ENCODE measurements around the gene RLF. TPM values are rescaled to one million over a fixed set of nuclear protein-coding genes. Genes with fewer than 3 reads are reported as not detected.
A peak's percentile ranks its signal among the peaks of the same experiment; 100 is the strongest.

RLF gene, protein sequence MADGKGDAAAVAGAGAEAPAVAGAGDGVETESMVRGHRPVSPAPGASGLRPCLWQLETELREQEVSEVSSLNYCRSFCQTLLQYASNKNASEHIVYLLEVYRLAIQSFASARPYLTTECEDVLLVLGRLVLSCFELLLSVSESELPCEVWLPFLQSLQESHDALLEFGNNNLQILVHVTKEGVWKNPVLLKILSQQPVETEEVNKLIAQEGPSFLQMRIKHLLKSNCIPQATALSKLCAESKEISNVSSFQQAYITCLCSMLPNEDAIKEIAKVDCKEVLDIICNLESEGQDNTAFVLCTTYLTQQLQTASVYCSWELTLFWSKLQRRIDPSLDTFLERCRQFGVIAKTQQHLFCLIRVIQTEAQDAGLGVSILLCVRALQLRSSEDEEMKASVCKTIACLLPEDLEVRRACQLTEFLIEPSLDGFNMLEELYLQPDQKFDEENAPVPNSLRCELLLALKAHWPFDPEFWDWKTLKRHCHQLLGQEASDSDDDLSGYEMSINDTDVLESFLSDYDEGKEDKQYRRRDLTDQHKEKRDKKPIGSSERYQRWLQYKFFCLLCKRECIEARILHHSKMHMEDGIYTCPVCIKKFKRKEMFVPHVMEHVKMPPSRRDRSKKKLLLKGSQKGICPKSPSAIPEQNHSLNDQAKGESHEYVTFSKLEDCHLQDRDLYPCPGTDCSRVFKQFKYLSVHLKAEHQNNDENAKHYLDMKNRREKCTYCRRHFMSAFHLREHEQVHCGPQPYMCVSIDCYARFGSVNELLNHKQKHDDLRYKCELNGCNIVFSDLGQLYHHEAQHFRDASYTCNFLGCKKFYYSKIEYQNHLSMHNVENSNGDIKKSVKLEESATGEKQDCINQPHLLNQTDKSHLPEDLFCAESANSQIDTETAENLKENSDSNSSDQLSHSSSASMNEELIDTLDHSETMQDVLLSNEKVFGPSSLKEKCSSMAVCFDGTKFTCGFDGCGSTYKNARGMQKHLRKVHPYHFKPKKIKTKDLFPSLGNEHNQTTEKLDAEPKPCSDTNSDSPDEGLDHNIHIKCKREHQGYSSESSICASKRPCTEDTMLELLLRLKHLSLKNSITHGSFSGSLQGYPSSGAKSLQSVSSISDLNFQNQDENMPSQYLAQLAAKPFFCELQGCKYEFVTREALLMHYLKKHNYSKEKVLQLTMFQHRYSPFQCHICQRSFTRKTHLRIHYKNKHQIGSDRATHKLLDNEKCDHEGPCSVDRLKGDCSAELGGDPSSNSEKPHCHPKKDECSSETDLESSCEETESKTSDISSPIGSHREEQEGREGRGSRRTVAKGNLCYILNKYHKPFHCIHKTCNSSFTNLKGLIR (N-terminal part only)
- total RNA-seq = 10 to 100 TPM; 13.7 to 27.7 (median 21.7) TPM

DNA sequence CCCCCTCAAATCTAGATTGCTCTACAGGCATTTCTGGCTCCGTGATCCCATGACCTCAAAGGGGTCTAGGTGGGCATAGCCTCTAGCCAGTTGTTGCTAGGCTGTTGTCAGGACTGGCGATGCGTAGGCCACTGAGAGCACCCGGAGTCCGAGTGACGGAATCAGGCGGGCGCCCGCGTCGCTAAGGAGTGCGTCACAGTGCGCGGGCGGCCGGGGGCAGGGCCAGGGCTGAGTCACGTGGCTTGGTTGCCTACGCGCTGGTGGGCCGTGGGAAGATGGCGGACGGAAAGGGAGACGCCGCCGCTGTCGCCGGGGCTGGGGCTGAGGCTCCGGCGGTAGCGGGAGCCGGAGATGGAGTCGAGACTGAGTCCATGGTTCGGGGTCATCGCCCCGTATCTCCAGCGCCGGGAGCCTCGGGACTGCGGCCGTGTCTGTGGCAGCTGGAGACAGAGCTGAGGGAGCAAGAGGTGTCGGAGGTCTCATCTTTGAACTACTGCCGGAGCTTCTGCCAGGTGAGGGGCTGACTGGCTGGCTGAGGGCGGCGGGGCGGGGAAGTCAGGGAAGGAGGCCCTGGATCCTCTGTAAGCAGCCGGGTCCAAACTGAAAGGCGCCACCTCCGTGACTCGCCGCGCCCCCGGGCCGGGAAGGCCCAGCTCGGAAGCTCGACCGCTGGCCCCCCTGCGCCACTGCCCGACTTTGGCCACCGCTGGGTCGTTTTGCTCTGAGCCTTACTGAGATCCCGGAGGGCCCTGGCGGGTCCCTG lies at the start of gene RLF:
Gene RLF, plus strand, starts transcription at position 263 of the 763 bp plus-strand sequence. Its CDS starts 13 bp downstream, at position 276.
- peak; percentile 82 for DNase-seq (ENCODE audit: low spot score)

DNA sequence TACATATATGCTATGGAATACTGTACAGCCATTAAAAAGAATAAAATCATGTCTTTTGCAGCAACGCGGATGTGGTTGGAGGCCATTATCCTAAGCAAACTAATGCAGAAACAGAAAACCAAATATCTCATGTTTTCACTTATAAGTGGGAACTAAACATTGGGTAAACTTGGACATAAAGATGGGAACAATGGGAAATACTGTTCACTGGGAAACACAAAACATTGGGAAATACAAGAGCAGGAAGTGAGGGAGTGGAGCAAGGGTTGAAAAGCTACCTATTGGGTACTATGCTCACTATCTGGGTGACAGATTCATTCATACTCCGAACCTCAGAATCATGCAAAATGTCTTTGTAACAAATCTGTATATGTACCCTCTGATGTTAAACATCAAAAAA lies 46.8 kb upstream of the RLF start:
- DNase-seq (ENCODE audit: low spot score) (no peak), ATAC-seq (ENCODE audit: low FRiP score) (no peak)
- TF ChIP-seq, protein P1, sequence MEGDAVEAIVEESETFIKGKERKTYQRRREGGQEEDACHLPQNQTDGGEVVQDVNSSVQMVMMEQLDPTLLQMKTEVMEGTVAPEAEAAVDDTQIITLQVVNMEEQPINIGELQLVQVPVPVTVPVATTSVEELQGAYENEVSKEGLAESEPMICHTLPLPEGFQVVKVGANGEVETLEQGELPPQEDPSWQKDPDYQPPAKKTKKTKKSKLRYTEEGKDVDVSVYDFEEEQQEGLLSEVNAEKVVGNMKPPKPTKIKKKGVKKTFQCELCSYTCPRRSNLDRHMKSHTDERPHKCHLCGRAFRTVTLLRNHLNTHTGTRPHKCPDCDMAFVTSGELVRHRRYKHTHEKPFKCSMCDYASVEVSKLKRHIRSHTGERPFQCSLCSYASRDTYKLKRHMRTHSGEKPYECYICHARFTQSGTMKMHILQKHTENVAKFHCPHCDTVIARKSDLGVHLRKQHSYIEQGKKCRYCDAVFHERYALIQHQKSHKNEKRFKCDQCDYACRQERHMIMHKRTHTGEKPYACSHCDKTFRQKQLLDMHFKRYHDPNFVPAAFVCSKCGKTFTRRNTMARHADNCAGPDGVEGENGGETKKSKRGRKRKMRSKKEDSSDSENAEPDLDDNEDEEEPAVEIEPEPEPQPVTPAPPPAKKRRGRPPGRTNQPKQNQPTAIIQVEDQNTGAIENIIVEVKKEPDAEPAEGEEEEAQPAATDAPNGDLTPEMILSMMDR (IDR thresholded peaks at IDR 0.05) = no peak

More for the DNA sequence above, at the start of gene RLF:
- TF ChIP-seq, protein P1 (IDR thresholded peaks at IDR 0.05) = no peak
- peak; percentile 98 for ATAC-seq (ENCODE audit: low FRiP score)

DNA sequence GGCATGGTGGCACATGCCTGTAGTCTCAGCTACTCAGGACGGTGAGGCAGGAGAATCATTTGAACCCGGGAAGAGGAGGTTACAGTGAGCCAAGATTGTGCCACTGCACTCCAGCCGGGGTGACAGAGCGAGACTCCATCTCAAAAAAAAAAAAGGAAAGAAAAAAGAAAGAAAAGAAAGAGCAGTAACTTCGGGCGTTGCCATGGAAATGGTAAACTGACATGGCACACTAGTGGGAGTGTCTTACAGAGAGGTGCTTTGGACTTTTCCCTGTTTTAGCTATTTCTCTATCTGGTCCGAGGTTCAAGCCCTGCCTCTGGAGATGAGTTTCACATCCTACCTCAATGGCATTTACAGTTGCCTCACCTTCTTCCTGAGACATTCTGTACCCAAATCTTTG lies 41.1 kb upstream of the RLF start:
- ATAC-seq (ENCODE audit: low FRiP score) (no peak), DNase-seq (ENCODE audit: low spot score) (no peak)
- TF ChIP-seq, protein P1 (IDR thresholded peaks at IDR 0.05) = no peak

DNA sequence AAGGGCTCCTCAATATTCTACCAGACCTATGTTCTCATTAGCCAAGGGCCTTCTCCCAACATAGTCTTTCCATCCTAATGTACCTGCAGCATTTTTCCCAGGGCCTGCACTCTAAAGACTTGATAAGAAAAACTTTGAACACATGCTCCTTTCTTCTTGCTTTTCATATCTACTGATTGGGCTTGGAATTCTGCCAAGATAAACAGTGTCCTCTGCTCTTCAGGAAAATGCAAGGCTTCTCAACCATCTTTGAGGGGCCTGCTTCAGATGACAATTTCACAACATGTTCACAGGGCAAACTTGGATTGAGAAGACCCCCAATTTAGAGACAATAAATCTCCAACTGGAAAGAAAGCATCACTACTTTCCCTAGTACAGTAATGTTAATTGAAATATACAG lies 38.3 kb upstream of the RLF start:
- TF ChIP-seq, protein P1 (IDR thresholded peaks at IDR 0.05) = no peak
- no peak for ATAC-seq (ENCODE audit: low FRiP score)
- no peak for DNase-seq (ENCODE audit: low spot score)

DNA sequence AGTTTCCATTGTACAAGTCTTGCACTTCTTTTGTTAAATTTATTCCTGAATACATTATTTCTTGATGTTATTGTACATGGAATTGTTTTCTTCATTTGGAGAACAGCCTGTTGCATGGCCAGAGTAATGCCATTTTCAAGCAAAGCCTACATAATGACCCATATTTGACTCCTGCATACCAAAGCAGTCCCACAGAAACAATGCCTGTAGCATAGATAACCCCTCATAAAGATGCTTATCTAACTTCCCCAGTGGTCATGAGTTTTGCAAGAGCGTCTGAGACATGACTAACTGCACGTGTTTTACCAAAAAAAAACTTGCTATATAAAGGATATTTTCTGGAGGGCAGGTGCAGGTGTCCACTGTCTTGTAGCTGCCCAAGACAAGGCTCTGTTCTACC lies 30.3 kb upstream of the RLF start:
- TF ChIP-seq, protein P1 (IDR thresholded peaks at IDR 0.05) = no peak
- DNase-seq (ENCODE audit: low spot score) (no peak), ATAC-seq (ENCODE audit: low FRiP score) (no peak)

Data from omental fat pad (tissue), 4 donors.